Measurements from ENCODE around the gene RPIA. TPM values are rescaled to one million over a fixed set of nuclear protein-coding genes. Genes with fewer than 3 reads are reported as not detected.
"Not testable (repeated sequence)": the region's sequence is repeated elsewhere in the genome, so short reads cannot be mapped to it uniquely, and the experiment has no call there.

The RPIA gene
- total RNA-seq, result 10 to 100 TPM in 1 of 2 donors, 1 to 10 TPM in 1; 9.8 to 10.3 TPM
- polyA plus RNA-seq, result 1 to 10 TPM; 7.3 to 7.8 TPM
- long read RNA-seq, donor 1, transcript RPIA-201 (9 exons, 1,848 nt), result major isoform, 40 of 41 reads
- long read RNA-seq, donor 1, partial matches to known transcripts, result 0 of 41 reads
- long read RNA-seq, donor 1, other reads (novel, unspliced or antisense), result 1 of 41 reads
- long read RNA-seq, donor 2, transcript RPIA-201 (9 exons, 1,848 nt), result major isoform, 5 of 6 reads
- long read RNA-seq, donor 2, partial matches to known transcripts, result 0 of 6 reads
- long read RNA-seq, donor 2, other reads (novel, unspliced or antisense), result 1 of 6 reads

DNA sequence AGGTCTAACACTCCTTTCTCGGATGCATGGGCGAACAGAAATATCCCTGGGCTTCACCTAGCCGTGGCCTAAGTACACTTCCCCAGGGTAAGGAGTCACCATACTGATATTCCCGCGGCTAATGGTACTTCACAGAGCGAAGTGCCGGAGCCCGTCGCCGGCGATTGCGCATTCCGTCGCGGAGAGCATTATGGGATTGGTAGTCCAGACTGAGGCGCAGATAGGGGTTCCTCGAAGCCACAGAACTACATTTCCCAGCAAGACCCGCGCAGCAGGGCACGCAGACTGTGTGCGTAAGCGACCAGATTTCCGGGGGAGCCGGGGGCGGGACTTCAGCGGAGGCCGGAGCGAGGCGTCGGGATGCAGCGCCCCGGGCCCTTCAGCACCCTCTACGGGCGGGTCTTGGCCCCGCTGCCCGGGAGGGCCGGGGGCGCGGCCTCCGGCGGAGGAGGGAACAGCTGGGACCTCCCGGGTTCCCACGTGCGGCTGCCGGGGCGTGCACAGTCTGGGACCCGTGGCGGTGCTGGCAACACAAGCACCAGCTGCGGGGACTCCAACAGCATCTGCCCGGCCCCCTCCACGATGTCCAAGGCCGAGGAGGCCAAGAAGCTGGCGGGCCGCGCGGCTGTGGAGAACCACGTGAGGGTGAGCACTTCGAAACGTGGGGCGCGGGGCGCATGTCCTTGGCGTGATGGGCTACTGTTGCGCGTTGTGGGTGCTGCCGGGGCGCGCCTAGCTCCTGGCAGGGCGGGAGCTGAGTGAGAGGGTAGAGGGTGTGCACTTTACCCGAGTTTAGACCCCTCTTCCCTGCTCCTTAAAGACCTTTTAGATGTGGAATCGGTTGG is at the start of gene RPIA:
RPIA (plus strand) TSS at position 335 of the 845 bp plus-strand sequence; CDS start at position 361, 26 bp downstream.
- Histone ChIP-seq H3K4me3 (ENCODE audit: low read length in 2 of 2) (peak within 1 kb of the TSS; percentile 64 to 75), H3K9me3 (ENCODE audit: control insufficient read depth, low read length) (no peaks in the 10 kb centered on the region), H3K27ac (ENCODE audit: low read depth in 1 of 2, low read length in 2 of 2) (peak within 1 kb of the TSS in 1 of 2 donors; percentile 88), H3K4me1 (ENCODE audit: control insufficient read depth in 1 of 2, insufficient read depth in 2 of 2, low read length in 2 of 2) (no peaks in the 10 kb centered on the region), H3K36me3 (ENCODE audit: control insufficient read depth in 1 of 2, insufficient read depth in 2 of 2, low read length in 1 of 2) (no peaks in the 10 kb centered on the region), H3K27me3 (ENCODE audit: control insufficient read depth in 1 of 2, insufficient read depth in 2 of 2, low read length in 1 of 2) (no peaks in the 10 kb centered on the region)
- WGBS, 2 donors, result 0% methylated on average over 69 to 71 of the region's 71 CpGs
- intact Hi-C loops (cut with DNase I), result loop anchor here in 1 of 2 donors (1.0 kb wide), 1 partner anchor 64 kb away; the partner anchor contains the start of gene EIF2AK3
- ATAC-seq (ENCODE audit: low FRiP score), result peak; percentile 100
- DNase-seq, result peak; percentile 99 to 100

DNA sequence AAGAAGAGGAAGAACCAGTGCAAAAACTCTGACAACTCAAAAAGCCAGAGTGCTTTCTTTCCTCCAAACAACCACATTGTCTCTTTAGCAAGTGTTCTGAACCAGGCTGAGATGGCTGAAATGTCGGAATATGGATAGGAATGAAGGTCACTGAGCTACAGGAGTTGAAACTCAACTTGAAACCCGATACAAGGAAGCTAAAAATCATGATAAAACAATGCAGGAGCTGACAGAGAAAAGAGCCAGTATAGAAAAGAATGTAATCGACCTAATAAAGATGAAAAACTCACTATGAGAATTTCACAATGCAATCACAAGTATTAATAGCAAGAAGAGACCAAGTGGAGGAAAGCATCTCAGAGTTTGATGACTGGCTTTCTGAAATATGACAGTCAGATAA is 49.2 kb upstream of the RPIA start:
- WGBS, 2 donors, result 65 to 70% methylated on average over 3 of the region's 3 CpGs
- intact Hi-C loops (cut with DNase I), result no loop called here
- no peak for DNase-seq
- no peak for ATAC-seq (ENCODE audit: low FRiP score)
- Histone ChIP-seq H3K4me3 (ENCODE audit: low read length in 2 of 2) (no peak overlapping the region), H3K36me3 (ENCODE audit: control insufficient read depth in 1 of 2, insufficient read depth in 2 of 2, low read length in 1 of 2) (no peaks in the 10 kb centered on the region), H3K4me1 (ENCODE audit: control insufficient read depth in 1 of 2, insufficient read depth in 2 of 2, low read length in 2 of 2) (no peaks in the 10 kb centered on the region), H3K27me3 (ENCODE audit: control insufficient read depth in 1 of 2, insufficient read depth in 2 of 2, low read length in 1 of 2) (no peaks in the 10 kb centered on the region), H3K9me3 (ENCODE audit: control insufficient read depth, low read length) (no peaks in the 10 kb centered on the region), H3K27ac (ENCODE audit: low read depth in 1 of 2, low read length in 2 of 2) (no peak overlapping the region)

GRCh38 chr2:88645291-88645882 is 46.1 kb upstream of the RPIA start:
- DNase-seq; intact Hi-C loops (cut with DNase I); ATAC-seq (ENCODE audit: low FRiP score); H3K4me3 ChIP-seq (ENCODE audit: low read length in 2 of 2); H3K36me3 ChIP-seq (ENCODE audit: control insufficient read depth in 1 of 2, insufficient read depth in 2 of 2, low read length in 1 of 2); H3K4me1 ChIP-seq (ENCODE audit: control insufficient read depth in 1 of 2, insufficient read depth in 2 of 2, low read length in 2 of 2); H3K27me3 ChIP-seq (ENCODE audit: control insufficient read depth in 1 of 2, insufficient read depth in 2 of 2, low read length in 1 of 2); H3K9me3 ChIP-seq (ENCODE audit: control insufficient read depth, low read length); H3K27ac ChIP-seq (ENCODE audit: low read depth in 1 of 2, low read length in 2 of 2): not testable (repeated sequence)
- WGBS, 2 donors, result 72 to 74% methylated on average over 2 of the region's 2 CpGs

GRCh38 chr2:88651646-88652045 is 39.8 kb upstream of the RPIA start:
- Histone ChIP-seq H3K4me3 (ENCODE audit: low read length in 2 of 2) (no peak overlapping the region), H3K27ac (ENCODE audit: low read depth in 1 of 2, low read length in 2 of 2) (no peak overlapping the region), H3K4me1 (ENCODE audit: control insufficient read depth in 1 of 2, insufficient read depth in 2 of 2, low read length in 2 of 2) (no peaks in the 10 kb centered on the region), H3K36me3 (ENCODE audit: control insufficient read depth in 1 of 2, insufficient read depth in 2 of 2, low read length in 1 of 2) (no peaks in the 10 kb centered on the region), H3K9me3 (ENCODE audit: control insufficient read depth, low read length) (no peaks in the 10 kb centered on the region), H3K27me3 (ENCODE audit: control insufficient read depth in 1 of 2, insufficient read depth in 2 of 2, low read length in 1 of 2) (no peaks in the 10 kb centered on the region)
- WGBS, 2 donors, result 71 to 90% methylated on average over 1 of the region's 1 CpG
- intact Hi-C loops (cut with DNase I), result no loop called here
- DNase-seq, result no peak
- ATAC-seq (ENCODE audit: low FRiP score), result no peak

GRCh38 chr2:88654714-88655113 is 36.8 kb upstream of the RPIA start:
- no peaks in the 10 kb centered on the region for H3K27me3 ChIP-seq (ENCODE audit: control insufficient read depth in 1 of 2, insufficient read depth in 2 of 2, low read length in 1 of 2)
- ATAC-seq (ENCODE audit: low FRiP score) (no peak), DNase-seq (no peak)
- H3K4me1 ChIP-seq (ENCODE audit: control insufficient read depth in 1 of 2, insufficient read depth in 2 of 2, low read length in 2 of 2), result no peaks in the 10 kb centered on the region
- no peaks in the 10 kb centered on the region for H3K36me3 ChIP-seq (ENCODE audit: control insufficient read depth in 1 of 2, insufficient read depth in 2 of 2, low read length in 1 of 2)
- H3K4me3 ChIP-seq (ENCODE audit: low read length in 2 of 2), result no peak overlapping the region
- 84% methylated on average over 2 of the region's 2 CpGs for WGBS, 2 donors
- intact Hi-C loops (cut with DNase I), result no loop called here
- no peaks in the 10 kb centered on the region for H3K9me3 ChIP-seq (ENCODE audit: control insufficient read depth, low read length)
- H3K27ac ChIP-seq (ENCODE audit: low read depth in 1 of 2, low read length in 2 of 2), result no peak overlapping the region

GRCh38 chr2:88656690-88657089 is 34.8 kb upstream of the RPIA start:
- ATAC-seq (ENCODE audit: low FRiP score), result peak; percentile 73
- DNase-seq, result peak in 1 of 2 donors; percentile 50
- H3K4me3 ChIP-seq (ENCODE audit: low read length in 2 of 2), result no peak overlapping the region
- WGBS, 2 donors, result 29 to 37% methylated on average over 3 of the region's 3 CpGs
- H3K9me3 ChIP-seq (ENCODE audit: control insufficient read depth, low read length), result no peaks in the 10 kb centered on the region
- intact Hi-C loops (cut with DNase I), result no loop called here
- H3K4me1 ChIP-seq (ENCODE audit: control insufficient read depth in 1 of 2, insufficient read depth in 2 of 2, low read length in 2 of 2), result peaks cover 0 to 1% of the 10 kb centered on the region in 2 donors
- H3K27me3 ChIP-seq (ENCODE audit: control insufficient read depth in 1 of 2, insufficient read depth in 2 of 2, low read length in 1 of 2), result no peaks in the 10 kb centered on the region
- H3K36me3 ChIP-seq (ENCODE audit: control insufficient read depth in 1 of 2, insufficient read depth in 2 of 2, low read length in 1 of 2), result no peaks in the 10 kb centered on the region
- peak overlapping the region in 1 of 2 donors; percentile 29 for H3K27ac ChIP-seq (ENCODE audit: low read depth in 1 of 2, low read length in 2 of 2)

GRCh38 chr2:88657131-88657530 is 34.3 kb upstream of the RPIA start:
- ATAC-seq (ENCODE audit: low FRiP score), result no peak
- WGBS, 2 donors, result 86 to 87% methylated on average over 2 of the region's 2 CpGs
- intact Hi-C loops (cut with DNase I), result no loop called here

DNA sequence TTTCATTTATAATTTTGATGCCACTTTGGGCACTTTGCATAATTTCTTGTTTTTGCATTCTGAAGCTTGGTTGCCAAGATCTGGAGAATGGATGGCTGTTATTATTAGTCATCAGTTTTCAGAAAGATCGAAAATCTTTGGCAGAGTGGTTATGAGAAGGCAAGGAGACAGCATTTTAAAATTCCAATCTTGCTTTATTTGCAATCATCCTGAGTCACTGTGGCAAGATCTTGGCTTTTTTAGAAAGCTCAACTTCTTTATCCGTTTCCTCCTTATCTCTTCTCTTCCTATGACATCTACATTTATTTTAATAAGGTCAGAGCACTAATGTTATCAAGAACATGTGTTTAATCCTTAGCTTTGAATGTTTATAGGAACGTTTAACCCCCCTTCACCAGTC is 33.1 kb upstream of the RPIA start:
- no peak for DNase-seq
- Histone ChIP-seq H3K4me1 (ENCODE audit: control insufficient read depth in 1 of 2, insufficient read depth in 2 of 2, low read length in 2 of 2) (peaks cover 0 to 1% of the 10 kb centered on the region in 2 donors), H3K9me3 (ENCODE audit: control insufficient read depth, low read length) (no peaks in the 10 kb centered on the region), H3K27me3 (ENCODE audit: control insufficient read depth in 1 of 2, insufficient read depth in 2 of 2, low read length in 1 of 2) (no peaks in the 10 kb centered on the region), H3K27ac (ENCODE audit: low read depth in 1 of 2, low read length in 2 of 2) (no peak overlapping the region), H3K36me3 (ENCODE audit: control insufficient read depth in 1 of 2, insufficient read depth in 2 of 2, low read length in 1 of 2) (no peaks in the 10 kb centered on the region), H3K4me3 (ENCODE audit: low read length in 2 of 2) (no peak overlapping the region)
- 7 to 14% methylated on average over 3 of the region's 3 CpGs for WGBS, 2 donors
- intact Hi-C loops (cut with DNase I), result no loop called here
- no peak for ATAC-seq (ENCODE audit: low FRiP score)

More at GRCh38 chr2:88657131-88657530, 34.3 kb upstream of the RPIA start:
- no peak for DNase-seq
- H3K27me3 ChIP-seq (ENCODE audit: control insufficient read depth in 1 of 2, insufficient read depth in 2 of 2, low read length in 1 of 2), result no peaks in the 10 kb centered on the region
- H3K36me3 ChIP-seq (ENCODE audit: control insufficient read depth in 1 of 2, insufficient read depth in 2 of 2, low read length in 1 of 2), result no peaks in the 10 kb centered on the region
- no peak overlapping the region for H3K4me3 ChIP-seq (ENCODE audit: low read length in 2 of 2)
- H3K9me3 ChIP-seq (ENCODE audit: control insufficient read depth, low read length), result no peaks in the 10 kb centered on the region
- H3K4me1 ChIP-seq (ENCODE audit: control insufficient read depth in 1 of 2, insufficient read depth in 2 of 2, low read length in 2 of 2), result peaks cover 0 to 1% of the 10 kb centered on the region in 2 donors
- H3K27ac ChIP-seq (ENCODE audit: low read depth in 1 of 2, low read length in 2 of 2), result no peak overlapping the region
